HG02938 (cell line): ENCODE results near the gene PIK3IP1.
"Not testable (repeated sequence)": the region's sequence is repeated elsewhere in the genome, so short reads cannot be mapped to it uniquely, and the experiment has no call there.

Experiments used
- ATAC-seq: cut with Tn5 transposase; IDR thresholded peaks from one replicate; pipeline ENCODE4 v1.9.1; 2021; ENCODE audit warnings: mild to moderate bottlenecking, moderate library complexity; ENCODE audit not compliant: unreplicated experiment

PIK3IP1 gene

DNA sequence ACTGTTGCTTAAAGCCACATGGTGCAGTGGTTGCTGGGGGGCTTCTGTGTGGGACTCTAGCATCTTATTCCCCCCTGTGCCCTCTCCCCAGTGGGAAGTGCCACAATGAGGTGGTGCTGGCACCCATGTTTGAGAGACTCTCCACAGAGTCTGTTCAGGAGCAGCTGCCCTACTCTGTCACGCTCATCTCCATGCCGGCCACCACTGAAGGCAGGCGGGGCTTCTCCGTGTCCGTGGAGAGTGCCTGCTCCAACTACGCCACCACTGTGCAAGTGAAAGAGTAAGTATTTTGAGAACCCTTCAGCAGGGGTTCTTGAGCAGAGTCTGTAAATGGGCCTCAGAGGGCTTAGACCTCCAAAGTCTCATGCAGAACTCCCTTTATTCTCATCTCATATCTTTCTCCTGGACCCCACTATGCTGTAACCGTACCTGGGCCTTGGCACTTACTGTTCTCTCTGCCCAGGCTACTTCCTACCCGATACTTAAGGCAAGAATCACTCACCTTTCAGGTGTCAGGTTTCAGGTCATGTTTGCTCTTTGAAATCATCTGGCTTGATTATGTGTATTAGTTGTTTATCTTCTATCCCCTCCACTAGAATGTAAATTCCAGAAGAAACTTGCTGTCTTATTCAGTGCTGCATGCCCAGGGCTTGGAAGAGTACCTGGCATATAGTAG, 32.4 kb downstream of the PIK3IP1 start:
- ATAC-seq: no peak

DNA sequence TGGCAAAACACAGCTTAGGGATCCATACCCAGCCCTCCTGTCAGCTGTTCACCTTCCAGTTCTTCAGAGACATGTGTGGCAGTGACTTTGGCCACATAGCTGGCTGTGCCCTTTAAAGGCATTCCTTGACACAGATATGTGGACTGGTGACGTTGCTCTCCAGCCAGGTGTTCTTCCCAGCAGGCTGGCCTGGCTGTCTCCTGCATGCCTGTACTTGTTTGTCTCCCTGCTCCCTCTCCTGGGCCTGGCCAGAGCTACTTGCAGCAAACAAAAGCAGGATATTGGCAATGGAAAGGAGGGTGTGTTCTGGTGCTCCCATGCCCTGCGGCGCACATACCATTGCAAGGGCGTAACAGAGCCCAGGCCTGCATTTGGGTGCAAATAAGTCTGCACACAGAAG, 38.3 kb downstream of the PIK3IP1 start:
- no peak for ATAC-seq

DNA sequence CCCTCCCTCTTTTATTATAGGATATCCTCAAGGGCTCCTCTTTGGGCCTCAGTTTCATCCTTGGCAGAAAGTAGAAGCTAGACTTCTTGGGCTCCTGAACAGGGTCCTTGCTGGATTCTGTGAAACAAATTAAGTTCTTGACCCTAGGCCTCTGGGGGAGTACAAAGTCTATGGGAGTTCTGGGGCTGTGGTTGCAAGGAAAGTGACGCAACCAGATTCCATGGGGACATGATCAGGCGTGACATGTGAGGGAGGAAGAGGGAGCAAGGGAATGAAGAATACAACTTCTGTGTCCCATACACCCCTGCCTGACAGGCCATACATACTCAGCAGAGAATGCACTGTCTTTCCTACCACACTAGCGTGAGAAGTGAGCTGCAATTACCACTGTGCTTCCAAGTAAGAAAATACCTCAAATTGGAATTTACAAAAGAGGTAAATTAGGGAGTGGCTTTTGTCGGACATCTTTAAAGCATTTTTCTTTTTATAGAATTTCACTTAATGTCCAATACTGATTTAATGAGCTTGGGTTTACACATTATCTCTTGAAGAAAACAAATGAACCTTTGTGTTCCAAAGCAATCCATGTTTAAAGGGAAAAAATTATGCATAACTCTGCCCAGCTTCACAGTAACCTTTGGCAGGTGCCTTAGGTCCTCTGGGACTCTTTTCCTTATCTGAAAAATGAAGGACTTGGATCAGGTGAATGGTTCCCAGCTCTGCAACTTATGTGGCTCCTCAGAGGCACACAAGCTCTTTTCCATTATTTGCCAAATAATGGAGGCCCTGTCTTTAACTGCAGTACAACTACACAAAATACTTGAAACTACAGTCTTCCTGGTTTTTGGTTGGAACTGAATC, 41.3 kb downstream of the PIK3IP1 start:
- ATAC-seq: no peak

DNA sequence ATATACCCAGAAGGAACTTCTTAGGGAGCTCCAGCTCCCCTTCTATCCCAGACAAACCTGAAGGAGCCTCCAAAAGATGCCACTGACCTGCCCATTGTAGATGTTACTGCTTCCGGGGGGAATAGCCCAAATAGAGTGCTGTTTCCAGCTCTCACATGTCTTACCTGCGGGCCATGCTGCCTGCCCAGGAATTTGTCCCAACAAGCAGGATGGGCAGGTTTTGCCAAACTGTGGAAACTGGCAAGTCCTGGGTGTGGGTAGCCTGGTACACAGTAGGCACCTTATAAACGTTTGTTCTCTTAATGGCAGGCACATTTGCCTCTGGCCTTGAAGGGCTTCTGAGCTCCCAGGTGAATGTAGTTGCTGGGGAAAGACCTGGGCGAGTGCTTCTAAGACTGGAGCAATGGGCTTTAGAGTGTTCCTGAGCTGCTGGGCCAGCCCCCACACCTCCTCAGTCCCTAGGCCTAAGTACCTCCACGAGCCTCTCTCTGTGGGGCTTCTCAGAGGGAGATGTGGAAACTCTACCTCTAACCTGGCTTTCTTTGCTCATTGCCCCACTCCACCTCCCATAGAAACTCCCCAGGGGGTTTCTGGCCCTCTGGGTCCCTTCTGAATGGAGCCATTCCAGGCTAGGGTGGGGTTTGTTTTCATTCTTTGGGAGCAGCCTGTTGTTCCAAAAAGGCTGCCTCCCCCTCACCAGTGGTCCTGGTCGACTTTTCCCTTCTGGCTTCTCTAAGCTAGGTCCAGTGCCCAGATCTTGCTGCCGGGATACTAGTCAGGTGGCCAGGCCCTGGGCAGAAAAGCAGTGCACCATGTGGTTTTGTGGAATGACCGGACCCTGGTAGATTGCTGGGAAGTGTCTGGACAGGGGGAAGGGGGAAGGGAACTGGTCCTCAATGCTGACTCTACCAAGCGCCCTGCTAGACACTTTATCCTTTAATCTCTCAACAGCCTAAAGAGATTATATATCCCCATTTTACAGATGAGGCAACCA, 43.0 kb downstream of the PIK3IP1 start:
- no peak for ATAC-seq

DNA sequence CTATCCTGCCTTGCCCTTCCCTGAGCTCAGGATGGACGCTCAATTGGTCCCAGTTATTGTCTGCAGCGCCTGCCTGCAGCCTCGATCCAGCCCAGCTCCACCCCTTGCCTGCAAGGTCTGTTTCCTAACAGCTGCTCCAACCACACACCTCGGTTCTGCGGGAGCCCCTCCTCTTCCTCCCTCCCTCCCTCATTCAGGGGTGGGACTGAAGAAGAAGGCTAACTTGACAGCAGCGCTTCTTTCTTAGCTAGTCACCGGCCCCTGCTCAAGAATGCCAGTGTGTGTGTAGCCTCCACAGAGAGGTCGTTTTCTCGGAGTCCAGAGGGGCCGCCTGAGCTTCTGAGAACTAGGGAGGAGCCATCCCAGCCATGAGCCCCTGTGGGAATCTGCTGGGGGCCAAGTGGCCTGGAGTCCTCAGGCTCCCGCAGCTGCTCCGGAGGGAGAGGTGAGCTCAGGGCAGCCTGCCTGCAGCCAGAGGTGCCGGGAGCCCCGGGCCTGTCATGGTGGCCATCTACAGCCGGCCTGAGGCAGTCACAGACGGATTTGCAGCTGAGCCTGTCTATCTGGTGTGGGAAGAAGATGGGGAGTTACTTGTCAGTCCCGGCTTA, 44.0 kb downstream of the PIK3IP1 start:
- ATAC-seq: no peak

DNA sequence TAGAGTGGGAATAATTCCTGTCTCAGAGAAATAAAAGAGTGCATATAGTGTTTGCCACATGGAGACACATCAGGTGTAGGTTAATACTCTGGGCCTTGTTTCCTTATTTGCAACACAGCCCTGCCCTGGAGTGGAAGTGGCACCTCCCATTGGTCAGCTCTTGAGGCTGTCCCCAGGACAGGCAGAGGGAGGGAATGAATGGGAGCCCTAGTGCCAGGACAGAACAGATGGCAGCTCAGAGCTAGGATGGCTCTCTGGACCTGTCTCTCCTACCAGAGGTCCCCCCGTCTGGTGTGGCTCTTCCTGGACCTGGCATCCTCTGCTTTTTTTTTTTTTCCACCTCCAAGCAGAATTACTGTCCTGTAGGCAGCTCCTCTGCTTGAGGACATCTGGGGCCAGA, 44.6 kb downstream of the PIK3IP1 start:
- no peak for ATAC-seq

DNA sequence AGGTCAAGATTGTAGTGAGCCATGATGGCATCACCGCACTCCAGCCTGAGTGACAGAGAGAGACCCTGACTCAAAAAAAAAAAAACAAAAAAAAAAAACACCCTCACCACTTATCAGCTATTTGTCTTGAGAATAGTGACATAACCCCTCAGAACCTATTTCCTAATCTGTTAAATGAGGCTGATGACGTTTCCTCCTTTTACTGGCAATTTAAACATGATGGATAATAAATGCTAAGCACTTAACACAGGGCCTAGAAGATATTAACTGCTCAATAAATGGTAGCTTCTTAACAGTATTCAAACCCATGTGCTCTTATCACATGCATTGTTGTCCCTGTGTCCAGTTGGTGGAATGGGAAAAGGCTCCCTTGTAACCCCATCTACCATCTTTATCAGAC, 45.6 kb downstream of the PIK3IP1 start:
- no peak for ATAC-seq

DNA sequence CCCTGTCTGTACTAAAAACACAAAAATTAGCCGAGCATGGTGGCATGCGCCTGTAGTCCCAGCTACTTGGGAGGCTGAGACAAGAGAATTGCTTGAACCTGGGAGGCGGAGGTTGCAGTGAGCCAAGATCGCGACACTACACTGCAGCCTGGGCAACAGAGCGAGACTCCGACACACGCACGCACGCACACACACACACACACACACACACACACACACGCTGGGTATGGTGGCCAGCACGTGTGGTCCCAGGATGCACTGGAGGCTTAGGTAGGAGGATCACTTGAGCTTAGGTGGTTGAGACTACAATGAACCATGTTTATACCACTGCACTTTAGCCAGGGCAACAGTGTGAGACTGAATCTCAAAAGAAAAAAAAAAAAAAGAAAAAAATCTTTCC, 46.3 kb downstream of the PIK3IP1 start:
- ATAC-seq: not testable (repeated sequence)

DNA sequence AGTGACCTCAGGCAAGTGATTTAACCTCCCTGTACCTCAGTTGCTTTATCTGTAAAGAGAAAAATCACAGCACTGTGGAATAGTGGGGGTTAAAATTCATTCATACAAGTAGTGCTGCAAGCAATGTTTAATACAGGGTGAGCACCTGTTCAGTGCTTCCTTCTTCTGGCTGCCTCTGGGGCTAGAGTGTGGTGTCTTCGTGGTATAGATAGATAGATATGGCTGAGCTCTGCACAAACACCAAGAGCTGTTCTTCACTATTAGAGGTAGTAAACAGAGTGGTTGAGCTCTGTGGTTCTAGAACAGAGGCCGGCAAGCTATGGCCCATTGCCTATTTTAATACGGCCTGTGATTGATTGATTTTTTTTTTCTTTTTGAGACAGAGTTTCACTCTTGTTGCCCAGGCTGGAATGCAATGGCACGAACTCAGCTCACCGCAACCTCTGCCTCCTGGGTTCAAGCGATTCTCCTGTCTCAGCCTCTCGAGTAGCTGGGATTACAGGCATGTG, 47.3 kb downstream of the PIK3IP1 start:
- no peak for ATAC-seq

DNA sequence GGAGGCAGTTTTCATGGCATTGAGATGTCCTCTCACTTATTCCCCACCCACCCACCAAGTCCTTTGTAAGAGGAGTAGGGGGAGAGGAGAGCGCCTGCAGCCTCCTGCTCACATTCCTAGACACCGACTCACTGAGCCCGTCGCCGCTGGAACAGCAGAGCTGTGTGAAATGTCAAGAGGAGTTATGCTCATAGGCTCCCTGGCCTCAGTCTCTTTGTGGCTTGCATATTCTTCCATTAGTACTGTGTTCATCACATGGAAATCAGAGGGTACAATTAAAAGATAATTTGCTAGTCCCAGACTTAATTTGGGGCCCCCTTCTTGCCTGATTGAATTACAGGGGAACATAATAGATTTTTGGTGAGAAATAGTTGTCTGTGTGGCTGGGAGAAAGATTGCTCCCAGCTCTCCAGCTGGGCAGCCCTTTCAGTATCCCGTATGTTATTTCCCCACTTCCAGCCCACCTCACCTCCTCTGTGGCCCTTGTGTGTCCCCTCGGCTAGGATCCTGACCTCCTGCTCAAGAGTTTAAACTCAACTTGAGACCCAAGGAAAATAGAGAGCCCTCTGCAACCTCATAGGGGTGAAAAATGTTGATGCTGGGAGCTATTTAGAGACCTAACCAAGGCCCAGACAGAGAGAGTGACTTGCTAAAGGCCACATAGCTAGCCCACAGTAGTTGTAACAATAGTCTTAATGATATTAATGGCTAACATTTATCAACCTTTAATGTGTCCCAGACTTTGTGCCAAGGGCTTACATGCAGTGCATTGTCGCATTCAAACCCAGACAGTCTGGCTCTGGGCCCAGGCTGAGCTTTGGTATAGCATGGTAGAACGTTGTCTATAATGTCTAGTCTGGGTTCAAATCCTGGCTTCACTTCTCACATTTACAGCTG, 48.0 kb downstream of the PIK3IP1 start:
- ATAC-seq: no peak

DNA sequence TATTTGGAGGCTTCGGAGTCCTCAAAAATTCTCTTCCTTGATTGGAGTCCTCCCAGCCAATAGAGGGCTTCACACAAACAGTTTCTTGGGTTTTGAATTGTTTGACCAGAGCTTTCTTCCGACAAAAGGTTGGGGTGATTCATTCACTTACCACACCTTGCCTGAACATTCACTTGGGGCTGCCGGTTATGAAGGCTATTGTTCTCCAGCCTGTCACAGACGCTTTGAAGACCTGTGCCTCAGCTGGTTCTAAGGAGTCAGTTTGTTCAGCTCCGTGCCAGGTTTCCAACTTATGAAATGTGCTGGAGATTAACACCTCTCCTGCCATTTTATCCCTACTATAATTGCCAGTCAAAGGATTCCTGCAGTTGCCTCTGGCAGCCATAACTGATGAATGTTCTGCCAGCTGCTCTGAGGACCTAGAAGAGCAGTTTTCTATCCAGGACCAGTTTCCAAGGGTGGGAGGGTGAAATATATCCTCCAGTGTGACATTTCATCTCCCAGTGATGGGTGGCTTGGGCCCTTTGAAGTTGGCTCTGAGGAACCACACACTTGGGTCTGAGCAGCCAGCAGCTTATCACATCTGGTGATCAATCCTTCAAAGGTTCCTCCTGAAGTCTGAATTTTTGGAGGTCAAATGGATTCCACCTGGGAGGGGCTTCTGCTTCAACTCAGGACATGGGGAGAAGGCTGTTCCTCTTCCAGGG, 48.8 kb downstream of the PIK3IP1 start:
- no peak for ATAC-seq

DNA sequence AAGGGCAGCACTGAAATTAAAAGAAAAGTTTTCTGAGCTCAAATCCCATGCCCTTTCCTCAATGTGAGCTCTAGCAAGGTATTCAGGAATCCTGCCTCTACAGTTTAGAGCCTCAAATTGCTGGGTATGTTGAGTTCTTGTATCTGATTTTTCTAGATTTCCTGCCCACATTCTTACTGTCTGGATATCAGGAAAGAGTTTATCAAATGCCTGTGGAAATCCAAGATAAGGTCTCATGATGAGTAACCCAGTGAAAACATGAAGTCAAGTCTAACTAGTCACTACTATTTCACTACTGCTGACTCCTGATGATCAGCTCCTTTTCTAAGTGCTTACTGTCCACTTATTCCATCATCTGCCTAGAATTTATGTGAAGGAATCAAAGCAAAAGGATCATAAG, 50.4 kb downstream of the PIK3IP1 start:
- no peak for ATAC-seq

DNA sequence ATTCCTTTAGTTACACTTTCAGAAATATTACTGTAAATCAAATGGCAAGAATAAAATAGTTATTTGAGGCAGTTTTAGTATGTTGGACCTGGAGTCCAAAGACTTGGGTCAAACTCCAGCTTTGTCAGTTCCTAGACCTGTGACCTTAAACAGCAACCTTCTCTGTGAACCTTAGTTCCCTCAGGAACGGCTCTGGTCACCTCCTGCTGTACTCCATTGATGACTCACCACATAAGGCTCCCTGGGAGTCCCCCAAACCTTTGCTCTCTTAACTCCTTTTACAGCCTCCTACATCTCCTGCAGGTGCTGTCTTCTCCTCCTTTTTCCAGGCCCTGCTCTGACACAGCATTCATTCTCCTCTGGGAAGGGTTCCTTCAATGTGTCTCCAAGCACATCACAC, 51.1 kb downstream of the PIK3IP1 start:
- no peak for ATAC-seq

DNA sequence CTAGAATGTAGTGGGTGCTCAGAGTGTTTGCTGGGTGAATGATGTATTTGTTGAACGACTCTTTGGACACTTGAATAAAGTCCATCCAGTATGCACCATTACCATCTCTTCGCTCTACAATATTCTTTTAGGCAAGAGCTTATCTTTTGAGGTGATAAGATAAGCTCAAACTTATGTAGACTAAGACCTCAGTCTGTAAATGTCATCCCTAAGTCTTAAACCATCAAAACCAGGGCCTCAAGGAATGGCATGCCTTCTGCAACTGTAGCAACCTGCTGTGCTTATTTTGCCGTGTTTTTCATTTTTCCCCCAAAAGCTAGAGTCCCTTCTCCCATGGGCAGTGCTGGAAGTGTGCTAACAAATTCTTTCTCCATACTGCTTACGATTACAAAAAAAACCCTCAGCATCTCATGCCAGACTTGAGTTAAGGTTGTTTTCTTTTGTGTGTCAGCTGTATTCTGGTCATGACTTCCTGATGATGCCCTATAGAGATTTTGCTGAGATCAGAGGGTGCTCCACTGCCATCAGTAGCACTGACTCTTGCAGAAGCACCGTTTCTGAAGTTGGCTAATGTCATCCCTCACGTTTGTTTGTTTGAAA, 52.4 kb downstream of the PIK3IP1 start:
- ATAC-seq: no peak

DNA sequence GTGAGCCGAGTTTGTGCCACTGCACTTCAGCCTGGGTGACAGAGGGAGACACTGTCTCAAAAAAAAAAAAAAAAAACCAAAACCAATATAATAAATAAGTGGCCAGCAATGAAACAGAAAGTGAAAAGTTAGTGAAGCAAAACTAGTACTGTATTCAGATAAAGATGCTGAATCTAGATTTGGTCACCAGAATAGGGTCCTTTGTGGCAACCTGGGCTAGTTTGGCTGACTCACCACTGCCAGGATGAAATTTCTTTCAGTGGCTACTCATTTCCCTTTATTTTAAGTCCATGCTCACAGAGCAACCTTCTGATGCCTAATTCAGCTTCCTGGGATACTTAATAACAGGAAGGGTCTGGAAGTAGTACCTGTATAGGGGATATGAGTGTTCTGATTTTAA, 54.2 kb downstream of the PIK3IP1 start:
- no peak for ATAC-seq

DNA sequence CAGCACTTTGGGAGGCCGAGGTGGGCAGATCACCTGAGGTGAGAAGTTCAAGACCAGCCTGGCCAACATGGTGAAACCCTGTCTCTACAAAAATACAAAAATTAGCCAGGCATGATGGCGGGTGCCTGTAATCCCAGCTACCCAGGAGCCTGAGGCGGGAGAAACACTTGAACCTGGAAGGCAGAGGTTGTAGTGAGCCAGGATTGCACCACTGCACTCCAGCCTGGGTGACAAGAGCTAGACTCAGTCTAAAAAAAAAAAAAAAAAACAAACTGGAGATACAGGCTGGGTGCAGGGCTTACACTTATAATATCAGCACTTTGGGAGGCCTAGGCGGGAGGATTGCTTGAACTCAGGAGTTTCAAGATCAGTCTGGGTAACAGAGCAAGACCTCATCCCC, 56.2 kb downstream of the PIK3IP1 start:
- not testable (repeated sequence) for ATAC-seq

DNA sequence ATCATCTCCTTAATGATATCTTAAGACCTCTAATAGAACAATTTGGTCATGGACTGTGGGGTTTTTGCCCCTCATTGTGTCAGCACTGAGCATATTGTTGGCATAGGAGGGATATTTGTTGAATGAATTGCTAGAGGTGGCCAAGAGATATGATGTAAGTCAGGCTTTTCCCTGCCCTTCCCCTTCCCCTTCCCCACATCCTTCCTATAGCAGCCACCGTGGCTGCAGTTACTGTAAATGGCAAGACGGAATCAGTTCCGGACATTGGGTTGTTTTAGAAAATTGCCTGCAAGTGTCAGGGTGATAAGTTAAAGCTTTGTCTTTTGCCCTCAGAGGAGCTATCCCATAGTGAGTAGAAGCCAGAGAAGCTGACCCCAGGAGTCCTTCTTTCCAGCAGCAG, 57.2 kb downstream of the PIK3IP1 start:
- no peak for ATAC-seq

DNA sequence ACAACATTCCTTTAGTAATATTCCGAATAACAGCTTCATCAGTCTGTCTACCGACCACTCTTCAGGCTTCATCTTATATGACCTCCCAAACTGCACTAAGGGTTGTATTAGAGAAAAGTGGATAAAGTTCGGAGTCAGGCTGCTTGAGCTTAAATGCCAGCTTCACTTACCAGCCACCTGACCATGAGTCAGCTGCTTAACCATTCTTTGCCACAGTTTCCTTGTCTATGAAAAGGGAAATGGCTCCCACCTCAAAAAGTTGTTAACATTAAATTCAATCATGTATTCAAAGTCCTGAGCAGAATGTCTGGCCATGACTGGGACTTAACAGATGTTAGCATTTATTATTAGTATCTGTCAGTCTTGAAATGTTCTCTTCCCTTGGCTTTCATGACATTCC, 59.3 kb downstream of the PIK3IP1 start:
- ATAC-seq: no peak
